ENCODE results near the gene BRSK2. TPM values are rescaled to one million over a fixed set of nuclear protein-coding genes. Genes with fewer than 3 reads are reported as not detected.

BRSK2 gene
- 0.14 and 0.18 TPM in 2 replicates for total RNA-seq

GRCh38 chr11:1389932-1390568 lies at the start of gene BRSK2:
BRSK2 (plus strand) TSS chr11:1389934; CDS start chr11:1390285, 351 bp downstream.

GRCh38 chr11:1486054-1486825 lies 96.5 kb downstream of the BRSK2 start, which contains the start of gene MOB2:
MOB2 (minus strand) TSS chr11:1486779; CDS start chr11:1486556, 223 bp downstream.

Other genes with a start within 250 kb of the BRSK2 start
- not detected in 2 replicates for gene MUC5AC, start 232.0 kb upstream of the BRSK2 start, total RNA-seq
- gene MUC5B, start 166.9 kb upstream of the BRSK2 start, total RNA-seq, result not detected in 2 replicates
- 17.1 and 23.1 TPM in 2 replicates for gene TOLLIP, start 80.3 kb upstream of the BRSK2 start, total RNA-seq
- gene MOB2, start 96.8 kb downstream of the BRSK2 start, total RNA-seq, result 24.3 and 25.2 TPM in 2 replicates
- under 0.01 and 0.09 TPM in 2 replicates for gene DUSP8, start 182.3 kb downstream of the BRSK2 start, total RNA-seq
- not detected in 2 replicates for gene KRTAP5-1, start 195.3 kb downstream of the BRSK2 start, total RNA-seq
- gene KRTAP5-2, start 208.4 kb downstream of the BRSK2 start, total RNA-seq, result not detected in 2 replicates
- gene KRTAP5-3, start 218.5 kb downstream of the BRSK2 start, total RNA-seq, result not detected in 2 replicates
- not detected in 2 replicates for gene KRTAP5-4, start 232.2 kb downstream of the BRSK2 start, total RNA-seq
- not detected in 2 replicates for gene KRTAP5-5, start 239.8 kb downstream of the BRSK2 start, total RNA-seq